NCI-H345 treated with DMSO at 0.1 percent for 48 hours (cell line): ENCODE measurements around the gene SORCS3.

ENCODE experiments used
- DNase-seq: peaks from one replicate; lab custom pipeline; 2025; ENCODE audit not compliant: unreplicated experiment; lab: John Stamatoyannopoulos, UW

Gene SORCS3

DNA sequence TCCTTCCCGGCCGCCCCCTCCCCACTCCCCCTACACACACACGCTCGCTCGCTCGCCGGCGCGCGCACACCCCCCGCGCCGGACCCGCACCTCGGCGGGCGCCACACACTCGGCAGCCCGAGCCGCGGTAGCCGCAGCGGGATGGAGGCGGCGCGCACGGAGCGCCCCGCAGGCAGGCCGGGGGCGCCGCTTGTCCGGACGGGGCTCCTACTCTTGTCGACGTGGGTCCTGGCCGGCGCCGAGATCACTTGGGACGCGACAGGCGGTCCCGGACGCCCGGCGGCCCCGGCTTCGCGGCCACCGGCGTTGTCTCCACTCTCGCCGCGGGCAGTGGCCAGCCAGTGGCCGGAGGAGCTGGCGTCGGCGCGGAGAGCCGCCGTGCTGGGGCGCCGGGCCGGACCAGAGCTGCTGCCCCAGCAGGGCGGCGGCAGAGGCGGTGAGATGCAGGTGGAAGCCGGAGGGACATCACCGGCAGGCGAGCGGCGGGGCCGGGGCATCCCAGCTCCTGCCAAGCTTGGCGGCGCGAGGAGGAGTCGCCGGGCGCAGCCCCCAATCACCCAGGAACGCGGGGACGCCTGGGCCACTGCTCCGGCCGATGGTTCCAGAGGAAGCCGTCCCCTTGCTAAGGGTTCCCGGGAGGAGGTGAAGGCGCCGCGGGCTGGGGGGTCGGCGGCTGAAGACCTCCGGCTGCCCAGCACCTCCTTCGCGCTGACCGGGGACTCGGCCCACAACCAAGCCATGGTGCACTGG, at the start of gene SORCS3:
Gene SORCS3, plus strand, starts transcription at position 104 of the 750 bp plus-strand sequence.
- DNase-seq = no peak

DNA sequence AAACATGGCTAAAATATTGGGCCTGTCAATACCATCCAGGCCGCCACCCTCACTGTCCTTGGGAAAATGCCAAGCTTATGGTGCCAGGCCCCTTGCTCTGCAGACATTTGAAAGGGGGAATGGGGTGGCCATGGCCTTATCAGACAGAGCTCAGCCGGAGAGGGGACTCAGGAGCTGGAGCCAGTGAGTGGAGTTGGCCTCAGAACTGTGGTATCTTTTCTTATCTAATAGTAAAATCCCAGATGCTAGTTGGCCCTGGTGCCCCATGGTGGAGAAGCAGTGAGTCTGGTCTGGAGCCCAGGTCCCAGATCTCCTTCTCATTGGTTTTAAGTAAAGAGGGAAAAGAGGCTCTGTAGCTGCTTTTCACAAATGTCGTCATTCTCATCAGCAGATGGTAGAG, 49.6 kb upstream of the SORCS3 start:
- no peak for DNase-seq

DNA sequence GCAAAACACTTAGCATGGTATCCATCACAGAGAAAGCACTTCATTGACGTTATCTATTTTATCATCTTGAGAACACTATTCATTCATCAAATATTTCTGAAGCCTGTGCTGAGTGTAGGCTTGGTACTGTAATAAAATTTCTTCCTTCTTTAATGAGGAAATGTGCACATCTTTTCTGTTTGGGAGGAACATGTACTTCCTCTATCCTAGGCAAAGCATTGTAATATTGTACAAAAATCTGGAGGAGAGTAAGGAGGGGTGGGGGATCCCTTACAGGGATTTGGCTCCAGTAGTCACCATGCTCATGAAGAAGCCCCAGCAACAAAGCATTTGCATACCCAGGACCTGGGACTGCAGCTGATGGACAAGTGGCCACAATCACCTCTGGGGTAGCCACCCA, 39.9 kb upstream of the SORCS3 start:
- DNase-seq = no peak

DNA sequence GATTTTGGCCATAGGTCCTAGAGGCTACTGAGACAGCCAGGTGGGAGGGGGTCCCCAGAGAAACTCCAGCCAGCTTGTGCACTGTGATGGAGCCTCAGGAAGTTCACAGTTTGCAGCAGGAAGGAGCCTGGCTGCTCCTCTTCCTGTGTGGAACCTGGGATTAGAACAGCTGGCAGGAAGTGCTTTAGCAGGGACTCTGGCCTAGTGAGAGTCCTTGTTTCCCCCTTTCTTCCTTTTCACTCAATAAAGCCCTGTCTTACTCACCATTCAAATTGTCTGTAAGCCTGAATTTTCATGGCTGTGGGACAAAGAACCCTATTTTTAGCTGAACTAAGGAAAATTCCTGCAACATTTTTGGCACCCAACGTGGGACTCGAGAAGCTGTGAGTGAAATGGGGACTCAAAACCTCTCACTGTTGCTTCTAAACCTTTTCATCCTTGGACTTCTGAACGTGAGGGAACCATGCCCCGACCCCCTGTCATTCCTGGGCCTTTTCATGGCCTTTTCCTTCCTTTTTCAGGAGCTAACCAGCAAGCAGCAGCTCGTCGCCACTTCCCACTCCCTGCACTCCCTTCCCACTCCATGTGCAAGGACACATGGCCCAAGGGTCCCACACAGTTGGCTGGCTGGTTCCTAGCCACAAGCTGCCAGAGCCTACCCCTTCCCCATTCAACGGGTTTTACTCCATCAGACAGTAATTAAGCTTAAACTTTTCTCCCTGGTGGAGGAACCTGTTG, 32.8 kb upstream of the SORCS3 start:
- DNase-seq = no peak

DNA sequence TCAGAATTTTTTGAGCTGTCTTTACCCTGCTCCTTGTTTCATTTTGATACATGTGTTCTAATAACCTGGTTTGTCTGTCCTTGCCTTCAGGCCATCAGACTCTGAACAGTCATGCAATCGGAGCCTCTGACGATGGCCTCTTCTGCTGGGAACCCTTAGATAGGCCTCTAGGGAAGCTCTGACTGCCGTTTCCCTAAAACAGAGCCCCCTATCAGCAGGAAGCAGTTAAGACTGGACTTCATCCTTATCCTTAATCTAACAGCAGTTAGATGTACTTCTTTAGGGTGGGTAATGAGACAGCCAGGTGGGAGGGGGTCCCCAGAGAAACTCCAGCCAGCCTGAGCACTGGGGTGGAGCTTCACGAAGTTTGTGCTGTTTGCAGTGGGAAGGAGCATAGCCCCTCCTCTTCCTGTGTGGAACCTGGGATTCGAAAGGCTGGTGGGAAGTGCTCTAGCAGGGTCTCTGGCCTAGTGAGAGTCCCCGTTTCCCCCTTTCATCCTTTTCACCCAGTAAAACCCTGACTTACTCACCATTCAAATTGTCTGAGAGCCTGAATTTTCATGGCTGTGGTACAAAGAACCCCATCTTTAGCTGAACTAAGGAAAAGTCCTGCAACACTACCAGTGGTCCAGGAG, 28.4 kb upstream of the SORCS3 start:
- DNase-seq = no peak

DNA sequence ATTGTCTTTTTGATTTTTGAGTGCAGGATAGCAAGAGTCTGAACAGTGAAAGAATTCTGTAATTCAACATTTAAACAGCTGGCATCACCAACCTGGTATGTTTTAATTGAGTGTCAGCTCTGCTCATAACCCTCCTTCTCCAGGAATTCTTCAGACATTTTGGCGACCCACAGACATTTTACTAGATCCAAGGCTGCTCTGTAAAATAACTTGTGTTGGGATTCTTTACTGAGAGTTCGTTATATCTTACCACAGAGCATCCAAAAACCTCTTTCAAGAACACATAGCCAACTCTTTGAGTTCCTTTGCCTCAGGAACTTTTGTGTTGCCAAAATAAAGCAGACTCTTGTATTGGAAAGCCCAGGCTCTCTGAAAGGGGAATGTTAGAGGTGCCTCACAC, 27.7 kb upstream of the SORCS3 start:
- no peak for DNase-seq

DNA sequence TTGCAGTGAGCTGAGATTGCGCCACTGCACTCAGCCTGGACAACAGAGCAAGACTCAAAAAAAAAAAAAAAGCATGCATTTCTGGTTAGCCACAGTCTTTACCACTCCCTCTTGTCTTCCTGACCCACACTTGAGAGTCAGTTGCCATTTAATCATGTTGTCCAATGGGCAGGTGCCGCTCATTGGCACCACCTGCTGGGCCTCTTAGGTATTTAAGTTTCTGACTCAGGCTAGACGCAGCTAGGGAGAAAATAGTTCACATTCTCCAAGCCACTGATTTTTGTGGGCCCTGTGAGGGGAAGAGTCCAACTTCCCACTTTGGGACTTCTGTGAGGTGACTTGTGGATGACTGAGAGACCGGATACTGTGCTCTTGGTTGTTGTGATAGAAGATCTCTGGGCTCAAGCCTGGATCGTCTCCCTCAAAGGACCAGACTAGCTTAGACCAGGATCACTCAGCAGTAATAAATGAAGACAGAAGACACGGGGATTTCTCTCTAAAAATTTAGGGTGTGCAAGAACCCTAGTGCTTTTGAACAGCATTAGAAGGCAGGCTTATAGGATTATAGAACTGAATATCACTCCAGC, 26.8 kb upstream of the SORCS3 start:
- no peak for DNase-seq

DNA sequence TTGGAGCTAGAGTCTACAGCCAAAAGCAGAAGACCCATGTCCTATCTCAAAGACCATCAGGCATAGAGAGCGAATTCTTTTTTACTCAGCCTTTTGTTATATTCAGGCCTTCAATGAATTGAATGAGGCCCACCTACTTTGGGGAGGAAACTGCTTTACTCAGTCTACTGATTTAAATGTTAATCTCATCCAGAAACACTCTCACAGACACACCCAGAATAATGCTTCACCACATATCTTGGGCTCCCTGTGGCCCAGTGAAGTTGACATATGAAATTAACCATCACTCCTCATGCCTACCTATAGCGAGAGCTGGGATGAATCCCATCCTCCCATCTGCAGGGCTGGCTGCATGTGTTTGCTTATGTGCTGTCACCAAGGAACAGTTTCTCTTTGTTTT, 26.0 kb upstream of the SORCS3 start:
- no peak for DNase-seq

DNA sequence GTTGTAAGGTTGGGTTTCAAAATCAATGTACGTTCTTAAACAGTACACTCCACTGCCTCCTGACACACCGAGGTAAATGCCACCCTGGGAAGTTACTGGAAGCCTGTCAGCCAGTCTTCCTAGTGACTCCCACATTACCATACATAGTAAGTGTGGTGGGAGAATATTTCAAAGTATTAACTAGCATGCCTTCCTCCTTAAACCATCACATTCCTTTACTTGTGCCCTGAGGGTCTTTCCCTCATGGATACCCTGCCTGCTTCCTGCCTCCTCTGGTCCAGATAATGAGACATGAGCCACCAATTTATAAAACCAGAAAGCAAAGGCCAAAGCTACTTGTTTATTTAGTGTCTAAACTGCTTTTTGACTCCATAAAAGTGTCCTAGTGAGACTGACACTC, 23.3 kb upstream of the SORCS3 start:
- DNase-seq = no peak

DNA sequence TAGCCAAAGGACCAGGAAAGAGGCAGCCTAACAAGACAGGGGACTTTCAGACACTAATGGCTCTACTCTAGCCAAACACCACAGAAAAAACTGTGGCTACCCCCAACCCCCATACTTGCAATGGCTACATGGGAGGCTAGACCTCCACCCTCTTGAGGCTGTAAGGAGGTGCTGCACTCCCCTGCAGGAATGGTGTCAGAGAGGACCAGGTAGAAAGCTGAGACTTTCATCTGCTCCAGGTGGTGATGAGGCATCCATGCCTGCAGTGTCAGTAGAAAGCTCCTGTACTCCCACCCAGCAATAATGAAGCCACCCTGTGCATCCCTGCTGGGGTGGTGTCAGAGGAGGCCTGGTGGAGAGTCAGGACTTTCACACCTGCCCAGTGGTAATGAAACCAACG, 18.9 kb upstream of the SORCS3 start:
- DNase-seq = no peak

DNA sequence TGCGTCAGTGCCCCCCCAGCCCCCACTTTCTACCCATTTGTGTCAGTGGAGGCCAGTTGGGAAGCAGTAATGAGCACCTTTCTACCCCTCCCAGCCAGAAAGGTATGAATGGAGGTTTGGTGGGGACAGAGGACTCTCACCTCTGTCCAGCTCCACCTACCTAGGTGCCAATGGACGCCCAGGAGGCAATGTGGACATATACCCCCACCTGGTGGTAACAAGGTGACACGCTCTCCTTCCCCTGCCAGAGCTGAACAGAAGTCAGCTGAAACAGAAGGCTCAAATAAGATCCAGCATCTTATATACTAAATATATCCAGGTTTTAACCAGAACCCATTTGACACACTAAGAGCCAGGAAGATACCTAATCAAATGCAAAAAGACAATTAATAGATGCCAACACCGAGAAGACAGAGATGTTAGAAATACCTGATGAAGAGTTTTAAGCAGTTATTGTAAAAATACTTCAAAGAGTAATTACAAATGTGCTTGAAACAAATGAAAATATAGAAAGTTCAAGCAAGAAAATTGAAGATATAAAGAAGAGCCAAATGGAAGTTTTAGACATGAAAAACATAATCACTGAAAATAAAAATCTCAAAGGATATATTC, 18.4 kb upstream of the SORCS3 start:
- no peak for DNase-seq

DNA sequence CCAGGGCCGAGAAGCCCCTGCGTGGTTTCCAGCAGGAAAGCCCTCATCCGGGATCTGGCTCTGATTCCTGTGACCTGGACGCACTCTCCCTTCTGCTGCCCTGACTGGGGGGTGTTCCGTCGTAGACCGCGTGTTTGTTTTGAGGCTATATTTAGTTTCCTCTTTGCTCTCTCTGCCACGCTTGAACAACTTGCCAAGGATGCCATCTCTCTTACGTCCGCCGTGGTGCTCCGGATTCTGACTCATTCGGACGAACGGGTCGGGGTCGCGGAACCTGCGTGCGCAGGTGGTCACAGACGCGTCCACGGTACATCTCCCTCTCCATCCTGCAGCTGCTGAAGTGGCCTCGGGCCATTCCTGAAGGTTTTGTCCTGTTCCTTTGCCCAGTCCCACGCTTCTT, 10.4 kb upstream of the SORCS3 start:
- DNase-seq = peak; percentile 11

DNA sequence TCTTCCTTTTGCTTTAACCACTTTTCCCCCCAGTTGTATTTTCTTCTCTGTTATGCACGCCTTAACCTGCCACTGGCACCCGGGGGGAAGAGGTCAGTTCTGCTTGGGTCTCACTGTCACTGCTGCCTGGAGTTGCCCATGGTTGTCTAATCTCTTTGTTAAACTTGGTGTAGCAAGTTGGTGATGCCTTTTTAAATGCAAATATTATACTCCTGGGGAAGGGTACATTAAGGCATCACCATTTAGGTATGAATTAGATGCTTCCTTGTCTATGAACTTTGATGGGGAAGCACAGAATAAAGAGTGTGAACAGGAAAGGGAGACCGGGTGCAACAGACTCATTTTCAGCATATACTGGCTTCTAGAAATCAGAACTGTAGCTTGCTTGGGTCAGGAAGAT, 9.1 kb upstream of the SORCS3 start:
- DNase-seq = no peak

DNA sequence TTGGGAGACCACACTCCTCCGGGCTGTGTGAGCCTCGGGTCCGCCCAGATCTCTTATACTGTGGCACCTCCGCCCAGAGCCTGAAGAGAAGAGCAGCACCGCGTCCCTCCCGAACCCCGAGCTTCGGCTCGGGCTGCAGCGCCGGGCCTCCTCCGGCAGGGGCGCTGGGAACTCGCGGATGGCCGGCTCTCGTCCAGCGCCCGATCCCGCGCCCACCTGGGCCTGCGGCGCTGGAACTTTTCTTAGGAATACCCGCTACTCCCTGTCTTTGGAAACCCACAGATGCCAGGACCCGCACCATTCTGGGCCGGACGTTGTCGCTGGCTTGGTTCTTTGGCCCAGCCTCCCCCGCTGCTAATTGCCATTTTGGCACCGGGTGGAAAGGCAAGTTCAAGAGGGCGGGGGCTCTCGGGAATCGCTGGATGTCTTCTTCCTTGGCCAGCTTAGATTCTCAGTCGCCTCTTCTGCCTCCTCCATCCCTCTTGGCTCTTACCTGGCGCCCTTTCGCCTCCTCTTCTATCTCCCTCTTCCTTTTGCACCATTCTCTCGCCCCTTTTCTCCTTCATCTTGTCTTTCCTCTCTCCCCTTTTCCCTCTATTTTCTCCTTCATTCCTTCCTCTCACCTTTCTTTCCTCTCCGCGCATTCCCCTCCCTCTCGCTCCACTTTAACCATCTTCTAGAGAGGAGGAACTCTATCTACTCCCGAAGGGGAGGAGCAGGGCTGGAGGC, 2.1 kb upstream of the SORCS3 start:
- no peak for DNase-seq

DNA sequence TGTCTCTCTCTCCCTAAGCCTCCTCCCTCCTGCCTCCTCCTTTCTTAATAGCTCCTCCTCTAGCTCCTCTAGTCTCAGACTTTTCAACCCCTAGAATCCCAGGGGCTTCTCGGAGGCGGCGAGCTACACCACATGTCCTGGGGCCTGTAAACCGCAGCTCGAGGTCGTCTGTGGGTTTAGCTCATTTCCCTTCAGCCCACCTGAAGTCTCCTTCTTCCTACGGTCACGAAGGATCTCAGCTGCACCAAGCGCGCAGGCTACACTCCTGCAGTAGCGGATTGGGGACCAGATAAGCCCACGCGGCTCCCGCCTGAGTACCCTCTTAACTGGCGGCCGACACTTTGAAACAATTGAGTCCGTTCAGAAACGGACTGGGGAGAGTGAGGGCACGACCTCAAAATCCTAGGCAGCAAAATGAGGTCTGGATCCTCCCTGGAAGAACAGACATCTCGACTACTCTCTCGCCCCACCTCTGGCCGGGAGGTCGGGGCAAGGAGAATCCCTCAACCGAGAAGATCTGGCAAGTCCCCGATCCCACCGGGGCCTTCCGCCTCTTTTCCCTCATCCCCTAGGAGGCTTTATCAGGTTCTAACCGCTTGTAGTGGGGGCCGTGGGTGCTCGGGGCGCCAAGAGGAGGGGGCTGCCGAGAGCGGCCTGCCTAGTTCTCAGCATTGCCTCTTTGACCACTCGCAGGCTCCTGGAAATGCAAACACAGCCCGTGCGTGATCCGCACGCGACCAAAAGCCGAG, 1.3 kb upstream of the SORCS3 start:
- no peak for DNase-seq

DNA sequence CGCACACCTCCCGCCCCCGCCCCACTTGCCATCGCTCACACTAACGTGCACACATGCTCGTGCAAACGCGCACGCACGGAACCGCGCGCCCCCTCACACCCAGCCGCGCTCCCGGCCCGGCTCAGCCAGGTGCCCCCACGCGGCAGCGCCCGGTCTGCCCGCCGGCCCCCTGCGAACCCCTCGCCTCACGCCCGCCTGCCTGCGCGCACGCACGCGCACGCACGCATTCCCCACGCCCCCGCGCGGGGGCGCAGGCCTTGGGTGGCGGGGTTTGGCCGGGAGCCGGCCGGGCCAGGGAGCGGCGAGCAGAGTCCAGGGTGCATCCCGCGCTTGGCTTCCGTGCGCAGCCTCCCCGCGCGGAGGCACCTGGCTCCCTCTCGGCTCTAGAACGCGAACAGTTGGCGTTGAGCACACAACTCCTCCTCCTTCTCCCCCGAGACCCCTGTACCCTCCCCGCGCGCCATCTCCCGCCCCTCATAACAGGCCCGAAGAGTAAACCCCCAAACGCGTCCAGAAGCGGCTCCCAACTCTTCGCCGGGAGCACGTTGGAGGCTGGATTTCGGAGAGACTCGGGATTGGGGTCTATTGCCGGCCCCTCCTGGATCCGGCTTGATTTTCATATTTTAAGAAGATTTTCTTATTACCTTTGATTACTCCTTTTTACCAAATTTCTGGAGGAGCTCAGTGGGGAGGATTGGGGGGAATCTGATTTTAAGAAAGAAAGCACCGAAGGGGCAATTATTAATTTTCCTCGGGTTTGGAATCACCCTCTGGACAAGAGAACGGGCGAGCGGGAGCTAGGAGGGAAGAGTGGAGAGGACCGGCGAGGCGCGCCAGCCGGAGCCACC, 527 bp upstream of the SORCS3 start:
- DNase-seq = peak; percentile 12

DNA sequence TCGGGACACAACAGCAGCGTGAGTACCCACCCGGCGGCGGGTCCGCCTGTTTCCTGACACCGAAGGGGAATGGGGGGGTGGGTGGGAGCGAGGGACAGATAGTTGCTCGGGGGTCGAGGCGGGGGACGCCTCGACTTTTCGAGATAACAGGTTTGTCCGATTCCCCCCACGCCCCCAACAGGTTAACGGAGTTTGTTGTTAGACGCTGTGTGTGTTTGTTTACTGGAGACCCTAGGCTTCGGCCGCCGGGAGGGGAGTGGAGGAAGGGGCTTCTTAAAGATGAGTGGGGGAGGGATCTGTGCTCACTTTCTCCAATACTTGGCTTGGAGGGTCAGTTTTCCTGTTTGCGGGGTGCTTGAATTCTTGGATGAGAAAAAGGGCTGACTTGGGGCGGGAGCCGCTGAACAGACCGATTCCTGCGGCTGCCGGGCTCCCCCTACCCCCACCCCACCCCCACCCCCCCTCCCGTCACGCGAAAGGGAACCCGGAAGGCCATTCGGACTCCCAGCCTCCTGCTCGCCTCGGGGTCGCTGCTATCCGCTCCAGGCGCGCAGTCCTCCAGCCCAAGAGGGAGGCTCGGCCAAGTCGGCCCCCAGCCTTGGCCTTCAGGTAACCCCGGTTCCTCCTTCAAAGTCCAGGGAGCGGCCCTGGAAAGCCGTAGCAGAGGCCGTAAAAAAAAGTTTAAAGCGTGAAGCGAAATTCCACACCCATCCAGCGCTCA, 1.0 kb downstream of the SORCS3 start:
- DNase-seq = no peak

DNA sequence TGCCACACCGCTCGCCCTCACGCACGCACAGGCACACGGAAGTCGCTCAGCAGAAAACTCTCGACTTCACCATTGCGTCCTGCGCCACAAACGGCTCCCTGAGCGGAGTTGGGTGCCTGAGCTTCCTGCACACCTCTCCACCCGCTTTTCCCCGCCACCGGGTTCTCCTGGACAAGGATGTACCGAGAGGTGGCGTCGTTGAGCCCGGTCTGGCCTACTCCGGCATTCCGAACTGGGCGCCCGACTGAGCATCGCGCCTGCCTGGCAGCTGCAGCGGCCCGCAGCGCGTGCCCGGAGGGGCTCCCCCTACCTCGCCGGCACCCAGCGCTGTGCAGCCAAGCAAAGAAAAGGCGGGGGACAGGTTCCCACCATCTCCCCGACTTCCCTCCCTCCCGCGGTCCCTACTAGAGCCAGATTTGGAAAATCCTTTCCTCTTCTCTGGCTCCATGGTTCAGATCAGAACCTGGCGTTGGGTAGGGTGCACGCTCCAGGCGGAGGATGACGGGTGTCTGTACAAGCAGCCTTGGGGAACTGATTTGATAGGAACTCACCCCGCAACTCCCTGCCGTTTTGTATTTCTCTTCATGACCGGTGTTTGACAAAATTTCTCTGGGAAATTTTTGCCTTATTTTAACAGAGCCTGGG, 1.7 kb downstream of the SORCS3 start:
- no peak for DNase-seq
